Peyer's patch (tissue), 4 donors: ENCODE data around the gene THAP10.

ENCODE experiments used
- CTCF ChIP-seq, 6 experiments: fragments of 450-650 bp in 4 of 6; fragments of 200-600 bp in 2 of 6; sonication (generic) in 1 of 6; IDR thresholded peaks; one replicate each; pipeline ENCODE4 v1.5.1; 2017 to 2019; ENCODE audit warnings: antibody characterized with exemption in 6 of 6, mild to moderate bottlenecking in 3 of 6, moderate library complexity in 1 of 6
- POLR2A ChIP-seq, 2 donors: fragments of 450-650 bp; IDR thresholded peaks; one replicate each; pipeline ENCODE4 v1.5.1; 2017; ENCODE audit warnings: antibody characterized with exemption in 2 of 2, mild to moderate bottlenecking in 2 of 2, moderate library complexity in 2 of 2

DNA sequence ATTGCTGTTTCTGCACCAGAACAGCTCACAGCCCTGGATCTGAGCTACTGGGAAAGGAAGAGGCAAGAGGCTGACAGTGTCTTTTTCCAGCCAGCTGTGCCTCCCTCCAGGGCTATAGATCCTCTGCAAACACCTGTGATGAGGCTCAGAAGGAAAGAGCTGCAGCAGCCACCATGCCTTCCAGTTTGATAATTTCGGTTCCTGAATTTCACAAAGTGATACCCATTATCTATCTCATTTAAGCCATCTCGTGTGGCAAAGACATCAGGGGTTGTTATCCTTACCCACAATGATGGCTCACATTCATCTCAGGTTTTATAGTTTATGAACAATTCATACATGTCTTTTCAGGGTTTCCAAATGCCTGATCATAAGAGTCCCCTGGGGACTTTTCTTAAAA is 36.5 kb downstream of the THAP10 start:
- TF ChIP-seq CTCF (IDR thresholded peaks at IDR 0.05) = no peak
- no peak for TF ChIP-seq POLR2A (IDR thresholded peaks at IDR 0.05)
